Liver (tissue), 9 donors: ENCODE measurements around the gene KCNMA1. TPM values are rescaled to one million over a fixed set of nuclear protein-coding genes. Genes with fewer than 3 reads are reported as not detected.

Experiments
- DNase-seq: peaks from one replicate; pipeline ENCODE4 v3.0.0-alpha.2; 2017; ENCODE audit warnings: low spot score
- H3K27ac ChIP-seq, 2 donors: one replicate each; pipeline ENCODE4 v1.7.0; 2013; ENCODE audit warnings: inconsistent platforms in 2 of 2, low read length in 2 of 2, control low read depth in 1 of 2, low read depth in 1 of 2, mild to moderate bottlenecking in 1 of 2
- H3K27me3 ChIP-seq, 4 donors: one replicate each; pipeline versions ENCODE4 v1.6.1 to v1.7.0; 2013; ENCODE audit warnings: low read length in 3 of 4, inconsistent platforms in 1 of 4, mild to moderate bottlenecking in 1 of 4, moderate library complexity in 1 of 4; ENCODE audit not compliant: control insufficient read depth in 4 of 4, insufficient read depth in 4 of 4
- H3K36me3 ChIP-seq, 4 donors: one replicate each; pipeline versions ENCODE4 v1.6.1 to v1.7.0; 2013; ENCODE audit warnings: low read length in 3 of 4, mild to moderate bottlenecking in 3 of 4, low read depth in 1 of 4, moderate library complexity in 1 of 4; ENCODE audit not compliant: control insufficient read depth in 4 of 4, insufficient read depth in 3 of 4
- H3K4me1 ChIP-seq, 4 donors: one replicate each; pipeline versions ENCODE4 v1.6.1 to v1.7.0; 2013; ENCODE audit warnings: low read length in 3 of 4, mild to moderate bottlenecking in 3 of 4, moderate library complexity in 1 of 4; ENCODE audit not compliant: control insufficient read depth in 4 of 4, insufficient read depth in 4 of 4
- H3K4me3 ChIP-seq, 3 donors: one replicate each; pipeline versions ENCODE4 v1.6.1 to v1.7.0; 2013; ENCODE audit warnings: low read length in 3 of 3, control low read depth in 1 of 3, low read depth in 1 of 3, mild to moderate bottlenecking in 1 of 3
- H3K9ac ChIP-seq, 2 donors: one replicate each; pipeline ENCODE4 v1.7.0; 2013; ENCODE audit warnings: low read length in 2 of 2, mild to moderate bottlenecking in 2 of 2, moderate library complexity in 2 of 2, control low read depth in 1 of 2, low read depth in 1 of 2
- H3K9me3 ChIP-seq, 4 donors: one replicate each; pipeline versions ENCODE4 v1.6.1 to v1.7.0; 2013; ENCODE audit warnings: low read length in 3 of 4; ENCODE audit not compliant: control insufficient read depth in 4 of 4
- EGR1 ChIP-seq, 2 donors: IDR thresholded peaks; 2 replicates each; pipeline ENCODE4 v1.6.1; 2016 to 2018; ENCODE audit warnings: antibody characterized with exemption in 2 of 2, low read depth in 2 of 2
- FOXA1 ChIP-seq: IDR thresholded peaks from 2 replicates; pipeline ENCODE4 v1.6.1; 2016; ENCODE audit warnings: antibody characterized with exemption
- FOXA2 ChIP-seq: IDR thresholded peaks from 2 replicates; pipeline ENCODE4 v1.6.1; 2016; ENCODE audit warnings: antibody characterized with exemption
- GABPA ChIP-seq, 2 donors: IDR thresholded peaks in 1 of 2; conservative IDR thresholded peaks in 1 of 2; 2 replicates each; pipeline ENCODE4 v1.6.1; 2016; ENCODE audit warnings: antibody characterized with exemption in 2 of 2, mild to moderate bottlenecking in 1 of 2, moderate library complexity in 1 of 2
- HNF4A ChIP-seq, 2 donors: conservative IDR thresholded peaks; 2 replicates each; pipeline ENCODE4 v1.6.1; 2016; ENCODE audit warnings: antibody characterized with exemption in 2 of 2, mild to moderate bottlenecking in 2 of 2
- HNF4G ChIP-seq: IDR thresholded peaks from 2 replicates; pipeline ENCODE4 v1.6.1; 2016; ENCODE audit warnings: antibody characterized with exemption
- JUND ChIP-seq, 2 donors: IDR thresholded peaks; 2 replicates each; pipeline ENCODE4 v1.6.1; 2016; ENCODE audit warnings: antibody characterized with exemption in 2 of 2
- NR2F2 ChIP-seq: IDR thresholded peaks from 2 replicates; pipeline ENCODE4 v1.6.1; 2016; ENCODE audit warnings: antibody characterized with exemption
- RAD21 ChIP-seq, 2 donors: IDR thresholded peaks; 2 replicates each; pipeline ENCODE4 v1.6.1; 2016; ENCODE audit warnings: antibody characterized with exemption in 2 of 2, mild to moderate bottlenecking in 2 of 2
- RXRA ChIP-seq, 2 donors: IDR thresholded peaks; 2 replicates each; pipeline ENCODE4 v1.6.1; 2017 to 2018; ENCODE audit warnings: antibody characterized with exemption in 2 of 2, mild to moderate bottlenecking in 1 of 2
- SP1 ChIP-seq: IDR thresholded peaks from 2 replicates; pipeline ENCODE4 v1.6.1; 2018; ENCODE audit warnings: antibody characterized with exemption, mild to moderate bottlenecking
- TAF1 ChIP-seq: conservative IDR thresholded peaks from 2 replicates; pipeline ENCODE4 v1.6.1; 2016; ENCODE audit warnings: antibody characterized with exemption, mild to moderate bottlenecking
- YY1 ChIP-seq: IDR thresholded peaks from 2 replicates; pipeline ENCODE4 v1.6.1; 2016; ENCODE audit warnings: antibody characterized with exemption, mild to moderate bottlenecking
- WGBS: extraction: QIAGEN DNeasy Blood & Tissue Kit; methylation state at CpG from one replicate; pipeline ENCODE4 v1.1.7; 2013; 5-methylcytosine and 5-hydroxymethylcytosine counted together
- polyA plus RNA-seq, 2 donors: library from polyadenylated mRNA; stranded (reverse) in 1 of 2; unstranded in 1 of 2; fragments of 200-250 nt in 1 of 2; fragments of >200 nt in 1 of 2; fragmentation: Nextera tagmentation in 1 of 2; extraction: Ambion mirVana in 1 of 2; gene quantifications; one replicate each; pipeline versions ENCODE4 v1.2.1 to v1.2.3, GENCODE V29; 2013 to 2015
- total RNA-seq, 2 donors: library from RNA; depleted of rRNA; stranded (reverse); fragments of >200 nt; gene quantifications; one replicate each; pipeline ENCODE4 v1.2.3, GENCODE V29; 2014
- TF ChIP-seq, protein P1 (sequence below): IDR thresholded peaks from 2 replicates; pipeline ENCODE4 v1.6.1; 2016; ENCODE audit warnings: antibody characterized with exemption
- TF ChIP-seq, protein P2 (sequence below): IDR thresholded peaks from 2 replicates; pipeline ENCODE4 v1.6.1; 2016; ENCODE audit warnings: antibody characterized with exemption, mild to moderate bottlenecking
- TF ChIP-seq, protein P3 (sequence below): fragments of 150-350 bp; IDR thresholded peaks from 2 replicates; pipeline ENCODE4 v1.5.1; 2017; ENCODE audit warnings: improper control_type of control experiment, low read depth, low read length; ENCODE audit not compliant: missing input control
- TF ChIP-seq, protein P4 (sequence below): IDR thresholded peaks from 2 replicates; pipeline ENCODE4 v1.6.1; 2016; ENCODE audit warnings: antibody characterized with exemption
- TF ChIP-seq, protein P5 (sequence below): IDR thresholded peaks from 2 replicates; pipeline ENCODE4 v1.6.1; 2016; ENCODE audit warnings: antibody characterized with exemption
- donor health status: healthy.
- donor health status: healthy.
- donor health status: healthy.
- donor health status: healthy.
- donor health status: healthy.

Gene KCNMA1
- total and polyA plus RNA-seq, 4 donors: 2.5 to 9.7 (median 4.7) TPM

DNA sequence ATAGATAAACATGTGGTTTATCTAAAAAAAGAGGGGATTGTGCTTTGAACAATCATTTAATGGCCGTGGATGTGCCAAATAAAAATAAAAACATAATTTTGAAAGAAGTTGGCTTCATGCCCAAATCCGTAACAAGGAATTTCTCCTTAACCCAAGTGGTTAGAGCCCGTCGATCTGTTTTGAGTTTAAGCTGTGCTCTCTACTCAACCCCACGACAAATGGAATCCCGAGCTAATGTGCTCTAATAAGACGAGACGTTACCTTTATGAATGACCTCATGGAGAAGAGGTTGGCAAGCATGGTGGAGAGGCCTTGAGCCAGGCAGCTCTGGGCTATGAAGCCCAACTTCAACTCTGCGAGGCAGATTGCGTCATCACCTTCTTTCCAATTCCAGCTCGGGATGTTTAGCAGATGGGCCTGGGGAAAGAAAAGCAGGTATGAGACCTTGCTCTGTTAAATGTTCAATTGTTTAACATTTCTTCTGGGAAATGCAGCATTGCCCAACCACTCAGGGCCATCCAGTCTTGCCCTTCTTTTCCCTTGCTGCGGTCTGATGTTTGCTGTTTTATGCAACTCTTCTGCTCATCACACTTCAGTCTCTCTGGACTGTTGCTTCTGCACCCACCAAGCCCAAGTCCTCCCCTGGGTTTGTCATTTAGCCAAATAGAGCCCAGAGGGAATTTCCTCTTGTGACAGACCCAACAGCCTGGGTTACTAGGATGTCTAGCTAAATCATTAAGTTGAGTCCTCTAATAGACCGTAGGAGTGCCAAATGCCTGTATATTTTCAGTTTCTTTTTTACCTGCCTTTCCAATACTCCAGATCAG, 564.6 kb downstream of the KCNMA1 start:
- WGBS: 61% methylated on average over 13 of the region's 13 CpGs
- peaks cover 0 to 15% (median 10%) of the 10 kb centered on the region in 4 donors for H3K36me3 ChIP-seq
- peaks cover 3 to 17% (median 8%) of the 10 kb centered on the region in 4 donors for H3K4me1 ChIP-seq
- peak overlapping the region; percentile 3 to 51 for H3K27ac ChIP-seq
- peak; percentile 78 for TF ChIP-seq SP1
- peak; percentile 83 for TF ChIP-seq YY1
- TF ChIP-seq NR2F2: no peak
- TF ChIP-seq, protein P1, sequence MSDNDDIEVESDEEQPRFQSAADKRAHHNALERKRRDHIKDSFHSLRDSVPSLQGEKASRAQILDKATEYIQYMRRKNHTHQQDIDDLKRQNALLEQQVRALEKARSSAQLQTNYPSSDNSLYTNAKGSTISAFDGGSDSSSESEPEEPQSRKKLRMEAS: peak; percentile 92
- TF ChIP-seq, protein P2, sequence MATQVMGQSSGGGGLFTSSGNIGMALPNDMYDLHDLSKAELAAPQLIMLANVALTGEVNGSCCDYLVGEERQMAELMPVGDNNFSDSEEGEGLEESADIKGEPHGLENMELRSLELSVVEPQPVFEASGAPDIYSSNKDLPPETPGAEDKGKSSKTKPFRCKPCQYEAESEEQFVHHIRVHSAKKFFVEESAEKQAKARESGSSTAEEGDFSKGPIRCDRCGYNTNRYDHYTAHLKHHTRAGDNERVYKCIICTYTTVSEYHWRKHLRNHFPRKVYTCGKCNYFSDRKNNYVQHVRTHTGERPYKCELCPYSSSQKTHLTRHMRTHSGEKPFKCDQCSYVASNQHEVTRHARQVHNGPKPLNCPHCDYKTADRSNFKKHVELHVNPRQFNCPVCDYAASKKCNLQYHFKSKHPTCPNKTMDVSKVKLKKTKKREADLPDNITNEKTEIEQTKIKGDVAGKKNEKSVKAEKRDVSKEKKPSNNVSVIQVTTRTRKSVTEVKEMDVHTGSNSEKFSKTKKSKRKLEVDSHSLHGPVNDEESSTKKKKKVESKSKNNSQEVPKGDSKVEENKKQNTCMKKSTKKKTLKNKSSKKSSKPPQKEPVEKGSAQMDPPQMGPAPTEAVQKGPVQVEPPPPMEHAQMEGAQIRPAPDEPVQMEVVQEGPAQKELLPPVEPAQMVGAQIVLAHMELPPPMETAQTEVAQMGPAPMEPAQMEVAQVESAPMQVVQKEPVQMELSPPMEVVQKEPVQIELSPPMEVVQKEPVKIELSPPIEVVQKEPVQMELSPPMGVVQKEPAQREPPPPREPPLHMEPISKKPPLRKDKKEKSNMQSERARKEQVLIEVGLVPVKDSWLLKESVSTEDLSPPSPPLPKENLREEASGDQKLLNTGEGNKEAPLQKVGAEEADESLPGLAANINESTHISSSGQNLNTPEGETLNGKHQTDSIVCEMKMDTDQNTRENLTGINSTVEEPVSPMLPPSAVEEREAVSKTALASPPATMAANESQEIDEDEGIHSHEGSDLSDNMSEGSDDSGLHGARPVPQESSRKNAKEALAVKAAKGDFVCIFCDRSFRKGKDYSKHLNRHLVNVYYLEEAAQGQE: peak; percentile 64
- TF ChIP-seq GABPA (IDR thresholded peaks at IDR 0.05 in 1 of 2, conservative IDR thresholded peaks at IDR 0.05 in 1 of 2): no peak
- peak; percentile 80 to 92 for TF ChIP-seq RXRA (IDR thresholded peaks at IDR 0.05)
- TF ChIP-seq, protein P3, sequence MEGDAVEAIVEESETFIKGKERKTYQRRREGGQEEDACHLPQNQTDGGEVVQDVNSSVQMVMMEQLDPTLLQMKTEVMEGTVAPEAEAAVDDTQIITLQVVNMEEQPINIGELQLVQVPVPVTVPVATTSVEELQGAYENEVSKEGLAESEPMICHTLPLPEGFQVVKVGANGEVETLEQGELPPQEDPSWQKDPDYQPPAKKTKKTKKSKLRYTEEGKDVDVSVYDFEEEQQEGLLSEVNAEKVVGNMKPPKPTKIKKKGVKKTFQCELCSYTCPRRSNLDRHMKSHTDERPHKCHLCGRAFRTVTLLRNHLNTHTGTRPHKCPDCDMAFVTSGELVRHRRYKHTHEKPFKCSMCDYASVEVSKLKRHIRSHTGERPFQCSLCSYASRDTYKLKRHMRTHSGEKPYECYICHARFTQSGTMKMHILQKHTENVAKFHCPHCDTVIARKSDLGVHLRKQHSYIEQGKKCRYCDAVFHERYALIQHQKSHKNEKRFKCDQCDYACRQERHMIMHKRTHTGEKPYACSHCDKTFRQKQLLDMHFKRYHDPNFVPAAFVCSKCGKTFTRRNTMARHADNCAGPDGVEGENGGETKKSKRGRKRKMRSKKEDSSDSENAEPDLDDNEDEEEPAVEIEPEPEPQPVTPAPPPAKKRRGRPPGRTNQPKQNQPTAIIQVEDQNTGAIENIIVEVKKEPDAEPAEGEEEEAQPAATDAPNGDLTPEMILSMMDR: no peak
- TF ChIP-seq FOXA2: no peak
- TF ChIP-seq, protein P4, sequence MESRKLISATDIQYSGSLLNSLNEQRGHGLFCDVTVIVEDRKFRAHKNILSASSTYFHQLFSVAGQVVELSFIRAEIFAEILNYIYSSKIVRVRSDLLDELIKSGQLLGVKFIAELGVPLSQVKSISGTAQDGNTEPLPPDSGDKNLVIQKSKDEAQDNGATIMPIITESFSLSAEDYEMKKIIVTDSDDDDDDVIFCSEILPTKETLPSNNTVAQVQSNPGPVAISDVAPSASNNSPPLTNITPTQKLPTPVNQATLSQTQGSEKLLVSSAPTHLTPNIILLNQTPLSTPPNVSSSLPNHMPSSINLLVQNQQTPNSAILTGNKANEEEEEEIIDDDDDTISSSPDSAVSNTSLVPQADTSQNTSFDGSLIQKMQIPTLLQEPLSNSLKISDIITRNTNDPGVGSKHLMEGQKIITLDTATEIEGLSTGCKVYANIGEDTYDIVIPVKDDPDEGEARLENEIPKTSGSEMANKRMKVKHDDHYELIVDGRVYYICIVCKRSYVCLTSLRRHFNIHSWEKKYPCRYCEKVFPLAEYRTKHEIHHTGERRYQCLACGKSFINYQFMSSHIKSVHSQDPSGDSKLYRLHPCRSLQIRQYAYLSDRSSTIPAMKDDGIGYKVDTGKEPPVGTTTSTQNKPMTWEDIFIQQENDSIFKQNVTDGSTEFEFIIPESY: peak; percentile 76
- peak; percentile 25 for TF ChIP-seq FOXA1
- peak; percentile 33 for TF ChIP-seq HNF4G
- TF ChIP-seq, protein P5, sequence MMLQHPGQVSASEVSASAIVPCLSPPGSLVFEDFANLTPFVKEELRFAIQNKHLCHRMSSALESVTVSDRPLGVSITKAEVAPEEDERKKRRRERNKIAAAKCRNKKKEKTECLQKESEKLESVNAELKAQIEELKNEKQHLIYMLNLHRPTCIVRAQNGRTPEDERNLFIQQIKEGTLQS: peak; percentile 90
- peak in 1 of 2 donors; percentile 33 for TF ChIP-seq EGR1 (IDR thresholded peaks at IDR 0.05; ENCODE audit: low read depth in 2 of 2)
- peak; percentile 80 to 89 for TF ChIP-seq HNF4A (conservative IDR thresholded peaks at IDR 0.05)
- TF ChIP-seq TAF1: no peak
- peak; percentile 62 to 92 for TF ChIP-seq JUND (IDR thresholded peaks at IDR 0.05)
- peak; percentile 19 to 45 for TF ChIP-seq RAD21 (IDR thresholded peaks at IDR 0.05)
- H3K9ac ChIP-seq: no peak overlapping the region
- DNase-seq: no peak
- no peak overlapping the region for H3K4me3 ChIP-seq
- no peaks in the 10 kb centered on the region for H3K27me3 ChIP-seq
- H3K9me3 ChIP-seq: no peaks in the 10 kb centered on the region
